GM21737 (cell line): Measurements from ENCODE around the gene FGFR4.
A peak's percentile ranks its signal among the peaks of the same experiment; 100 is the strongest.
"Not testable (repeated sequence)": the region's sequence is repeated elsewhere in the genome, so short reads cannot be mapped to it uniquely, and the experiment has no call there.

Source experiments
- ATAC-seq: cut with Tn5 transposase; IDR thresholded peaks from one replicate; pipeline ENCODE4 v1.9.1; 2021; ENCODE audit warnings: mild to moderate bottlenecking, moderate library complexity; ENCODE audit not compliant: unreplicated experiment

The FGFR4 gene

DNA sequence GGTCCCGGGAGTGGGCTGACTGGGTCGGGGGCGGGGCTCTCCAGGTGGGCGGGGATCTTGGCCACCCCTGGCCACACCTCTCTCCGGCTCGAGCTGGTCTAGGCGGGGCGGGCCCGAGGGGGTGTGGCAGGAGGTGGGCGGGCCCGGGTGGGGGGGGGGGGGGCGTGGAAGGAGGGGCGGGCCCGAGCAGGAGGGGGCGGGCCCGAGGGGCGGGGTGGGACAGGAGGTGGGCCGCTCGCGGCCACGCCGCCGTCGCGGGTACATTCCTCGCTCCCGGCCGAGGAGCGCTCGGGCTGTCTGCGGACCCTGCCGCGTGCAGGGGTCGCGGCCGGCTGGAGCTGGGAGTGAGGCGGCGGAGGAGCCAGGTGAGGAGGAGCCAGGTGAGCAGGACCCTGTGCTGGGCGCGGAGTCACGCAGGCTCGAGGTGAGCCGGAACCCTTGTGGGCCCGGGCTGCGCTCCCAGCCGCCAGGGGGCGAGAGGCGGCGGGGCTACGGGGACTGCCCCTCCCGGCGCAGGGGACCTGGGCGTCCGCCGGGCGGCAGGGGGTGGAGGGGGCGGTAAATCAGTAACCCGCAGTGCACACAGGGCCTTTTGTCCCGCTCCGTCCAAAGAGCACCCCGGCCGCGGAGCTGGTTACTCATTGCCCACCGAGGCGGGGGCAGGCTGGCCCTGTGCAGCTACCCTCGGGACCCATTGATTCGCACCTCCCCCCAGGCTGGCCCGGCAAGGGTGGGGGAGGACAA lies at the start of gene FGFR4:
Gene FGFR4, plus strand, starts transcription at position 262 of the 744 bp plus-strand sequence. CDS start 2,688 bp downstream, outside the sequence.
- peak; percentile 56 for ATAC-seq

DNA sequence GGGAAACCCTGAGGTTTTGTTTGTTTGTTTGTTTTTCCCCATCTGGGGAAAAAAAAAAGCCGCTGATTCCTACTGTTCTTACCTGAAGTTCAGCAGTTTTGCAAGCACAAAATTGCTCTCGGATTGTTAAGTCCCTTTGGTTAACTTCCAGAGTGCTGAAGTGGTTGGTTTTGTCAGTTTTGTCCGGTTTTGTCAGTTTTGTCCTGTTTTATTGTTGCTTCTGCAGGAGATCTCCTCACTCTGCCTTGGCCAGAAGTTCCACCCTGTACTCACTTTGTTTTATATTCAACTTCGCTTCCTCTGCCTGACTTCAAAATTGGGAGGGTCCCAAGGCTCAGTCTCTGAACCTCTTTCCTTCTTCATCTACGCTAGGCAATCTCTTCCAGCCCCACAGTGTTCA lies 49.8 kb upstream of the FGFR4 start:
- ATAC-seq: no peak

DNA sequence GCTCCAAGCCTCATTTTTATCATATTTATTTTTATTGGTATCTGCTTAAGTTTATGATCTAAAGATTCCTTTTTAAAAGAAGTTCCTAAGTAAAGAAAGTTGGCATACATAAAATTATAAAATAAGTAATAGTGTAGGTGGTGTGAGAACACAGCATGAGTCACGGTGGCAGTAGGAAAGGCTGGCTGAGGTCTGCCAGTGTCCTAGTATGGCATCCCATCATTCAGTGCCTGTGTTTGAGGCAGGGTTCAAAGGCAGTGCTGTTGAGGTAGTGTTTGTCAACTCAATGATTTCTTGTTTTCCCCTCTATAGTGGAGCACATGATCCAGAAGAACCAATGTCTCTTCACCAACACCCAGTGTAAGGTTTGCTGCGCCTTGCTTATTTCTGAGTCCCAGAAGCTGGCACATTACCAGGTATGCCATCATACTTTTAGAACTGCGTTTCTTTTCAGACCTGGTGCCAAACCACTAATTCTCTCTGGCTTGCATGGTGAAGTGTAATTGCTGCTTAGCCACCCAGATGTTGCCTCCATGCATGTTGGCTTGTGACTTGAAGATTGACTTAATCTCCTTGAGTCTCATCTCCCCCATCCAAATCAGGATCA lies 45.8 kb upstream of the FGFR4 start:
- ATAC-seq: no peak

DNA sequence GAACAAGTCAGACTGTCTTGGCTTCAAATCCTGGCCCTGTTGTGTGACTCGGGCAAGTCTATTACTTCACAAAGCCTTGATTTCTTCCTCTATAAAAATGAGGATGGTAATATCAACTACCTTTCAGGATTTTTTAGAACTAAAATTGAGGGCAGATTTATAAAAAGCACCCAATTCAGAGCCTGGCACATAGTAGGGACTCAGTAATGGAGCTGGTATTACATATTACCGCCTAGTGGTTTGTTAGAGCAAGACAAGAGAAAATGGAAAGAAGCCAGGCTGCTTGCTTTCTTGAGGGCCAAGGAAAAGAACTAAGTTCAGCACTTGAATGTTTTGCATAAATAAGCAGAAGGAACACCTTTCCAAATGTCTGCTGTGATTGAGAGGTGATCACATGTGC lies 44.8 kb upstream of the FGFR4 start:
- no peak for ATAC-seq

DNA sequence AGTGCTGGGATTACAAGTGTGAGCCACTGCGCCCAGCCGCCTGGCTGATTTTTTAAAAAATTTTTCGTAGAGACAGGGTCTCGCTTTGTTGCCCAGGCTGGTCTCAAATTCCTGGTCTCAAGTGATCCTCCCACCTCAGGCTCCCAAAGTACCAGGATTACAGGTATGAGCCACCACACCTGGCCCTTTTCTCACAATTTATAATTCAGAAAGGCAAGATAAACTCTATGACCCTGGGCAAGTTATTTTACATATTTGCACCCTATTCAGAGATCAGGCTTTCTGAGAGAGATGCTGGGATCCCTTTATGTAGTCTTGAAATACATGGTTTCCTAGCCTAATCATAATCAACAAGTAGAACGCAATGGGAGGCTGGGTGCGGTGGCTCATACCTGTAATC lies 43.6 kb upstream of the FGFR4 start:
- no peak for ATAC-seq

DNA sequence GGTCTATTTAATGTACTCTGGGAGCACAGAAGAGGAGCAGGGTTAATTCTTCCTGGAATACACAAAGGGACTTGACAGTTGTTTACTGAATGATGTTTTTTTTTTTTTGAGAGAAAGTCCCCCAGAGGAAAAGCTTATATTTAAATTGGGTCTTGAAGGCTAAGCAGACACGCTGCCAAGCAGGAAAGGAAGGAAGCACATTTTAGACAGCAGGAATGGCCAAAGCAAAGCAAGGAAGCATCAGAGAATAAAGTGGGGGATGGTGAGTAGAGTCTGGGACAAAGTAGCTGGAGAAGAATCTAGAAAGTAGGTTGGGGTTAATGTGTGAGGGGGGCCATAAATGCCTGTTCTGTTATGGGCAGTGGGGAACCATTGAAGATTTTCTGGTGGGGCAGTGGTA lies 42.8 kb upstream of the FGFR4 start:
- ATAC-seq: no peak

DNA sequence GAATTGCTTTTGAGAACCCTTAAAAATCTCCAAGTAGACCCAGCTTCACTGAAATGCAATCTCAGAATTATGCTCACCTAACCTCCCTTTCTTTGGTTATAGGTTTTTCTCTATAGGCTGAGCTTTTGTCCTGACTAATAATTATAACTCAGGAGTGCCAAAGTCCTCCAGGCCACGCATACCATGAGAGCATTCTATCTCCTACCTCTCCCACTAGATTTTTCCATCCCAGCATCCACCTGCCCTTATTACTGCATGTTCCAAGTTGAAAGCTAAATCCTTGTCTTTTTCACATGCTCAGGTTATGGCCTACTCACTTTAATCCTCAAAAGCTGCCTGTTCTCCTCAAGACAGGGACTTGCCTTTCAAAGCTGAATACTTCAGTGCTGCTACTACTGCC lies 42.1 kb upstream of the FGFR4 start:
- no peak for ATAC-seq

DNA sequence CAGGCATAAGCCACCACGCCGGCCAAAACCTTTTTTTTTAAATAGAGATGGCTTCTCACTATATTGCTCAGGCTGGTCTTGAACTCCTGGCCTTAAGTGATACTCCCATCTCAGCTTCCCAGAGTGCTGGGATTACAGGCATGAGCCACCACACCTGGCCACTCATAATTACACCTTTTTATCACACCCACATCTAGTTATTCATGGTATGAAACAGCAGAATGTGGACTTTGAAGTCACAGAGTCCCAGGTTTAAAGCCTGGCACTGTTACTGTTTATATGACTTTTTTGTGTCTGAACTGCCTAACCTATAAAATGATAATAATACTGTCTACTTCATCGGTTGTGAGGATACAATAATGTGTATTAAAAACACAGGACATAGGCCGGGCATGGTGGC lies 41.1 kb upstream of the FGFR4 start:
- ATAC-seq: no peak

DNA sequence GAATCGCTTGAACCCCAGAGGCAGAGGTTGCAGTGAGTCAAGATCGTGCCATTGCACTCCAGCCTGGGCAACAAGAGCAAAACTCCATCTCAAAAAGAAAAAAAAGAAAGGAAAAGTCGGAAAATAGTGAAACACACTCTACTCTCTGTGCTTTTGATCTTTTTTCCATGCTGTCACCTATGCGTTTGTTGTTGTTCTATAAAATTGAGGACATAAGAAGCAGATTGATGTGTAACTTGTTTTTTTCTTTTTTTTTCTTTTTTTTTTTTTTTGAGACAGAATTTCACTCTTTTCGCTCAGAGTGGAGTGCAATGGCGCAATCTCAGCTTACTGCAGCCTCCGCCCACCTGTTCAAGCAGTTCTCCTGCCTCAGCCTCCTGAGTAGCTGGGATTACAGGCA lies 38.2 kb upstream of the FGFR4 start:
- not testable (repeated sequence) for ATAC-seq

DNA sequence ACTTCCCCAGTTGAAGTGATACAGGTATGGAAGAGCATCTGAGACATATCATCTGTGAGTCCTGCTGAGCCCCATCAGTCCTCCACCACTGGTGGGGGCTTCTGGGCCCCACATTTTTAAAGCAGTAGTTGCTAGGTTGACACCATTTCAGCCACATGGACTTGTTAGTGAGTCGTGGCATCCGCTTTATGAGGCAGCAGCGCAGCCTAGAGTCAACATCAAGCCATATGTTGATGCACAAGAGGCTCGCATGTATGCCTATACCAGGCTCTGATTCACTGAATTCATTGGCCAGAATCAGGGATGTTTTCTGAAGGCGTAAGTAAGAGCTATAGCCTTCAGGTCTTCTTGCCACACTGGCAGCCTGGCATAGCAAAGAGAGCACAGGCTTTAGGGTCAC lies 37.4 kb upstream of the FGFR4 start:
- ATAC-seq: no peak

DNA sequence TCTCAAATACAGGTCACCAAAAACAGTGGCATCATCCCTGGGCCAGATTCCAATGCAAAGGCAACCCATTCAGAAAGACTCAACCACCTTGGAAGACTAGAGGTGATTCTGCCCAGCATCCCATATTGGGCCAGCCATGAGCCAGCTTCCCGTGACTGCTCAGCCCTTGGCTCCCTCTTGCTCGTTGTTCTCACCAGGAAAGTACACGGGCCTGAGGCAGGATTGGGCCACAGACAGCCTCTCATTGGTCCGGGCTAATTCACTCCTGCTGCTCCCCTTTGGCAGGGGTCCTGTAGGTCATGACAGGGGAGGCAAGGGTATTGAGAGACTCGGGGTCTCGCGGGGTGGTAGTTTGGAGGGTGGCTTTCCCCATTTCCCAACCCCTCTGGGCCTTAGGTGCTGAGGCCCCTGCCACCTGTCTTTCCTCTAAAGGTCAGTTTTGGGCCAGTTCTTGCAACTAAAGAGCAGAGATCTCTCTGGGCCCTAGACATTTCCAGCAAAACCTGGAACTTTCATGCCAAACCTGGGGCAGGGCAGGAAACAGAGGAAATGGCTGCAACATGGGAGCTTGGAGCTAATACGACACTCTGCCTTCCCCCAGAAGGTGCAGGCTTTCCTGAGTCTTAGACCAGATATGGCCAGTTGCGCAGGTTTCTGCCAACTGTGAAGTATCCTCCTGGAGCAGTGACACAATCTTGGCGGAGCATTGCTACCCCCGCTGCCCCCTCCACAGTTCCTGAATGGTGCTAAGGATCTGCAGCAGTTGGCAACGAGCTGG lies 22.0 kb upstream of the FGFR4 start:
- no peak for ATAC-seq

DNA sequence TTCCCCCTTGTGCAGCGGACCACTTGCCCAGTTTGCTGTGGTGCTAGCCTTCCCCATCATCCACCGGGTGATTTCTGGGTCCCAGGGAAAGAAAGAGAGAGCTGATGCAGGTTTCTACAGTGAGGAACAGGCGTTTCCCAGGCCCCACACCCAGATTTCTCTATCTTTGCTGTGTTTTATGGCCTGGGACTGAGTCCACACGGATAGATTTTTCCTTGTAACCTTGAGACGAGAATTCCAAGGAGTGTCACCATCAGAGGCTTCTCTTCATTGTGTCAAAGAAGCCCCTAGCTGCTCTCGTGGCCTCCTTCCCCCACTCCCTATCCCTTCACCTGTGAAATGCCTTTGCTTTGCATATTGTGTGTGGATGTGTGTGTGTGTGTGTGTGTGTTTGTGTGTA lies 21.2 kb upstream of the FGFR4 start:
- no peak for ATAC-seq

DNA sequence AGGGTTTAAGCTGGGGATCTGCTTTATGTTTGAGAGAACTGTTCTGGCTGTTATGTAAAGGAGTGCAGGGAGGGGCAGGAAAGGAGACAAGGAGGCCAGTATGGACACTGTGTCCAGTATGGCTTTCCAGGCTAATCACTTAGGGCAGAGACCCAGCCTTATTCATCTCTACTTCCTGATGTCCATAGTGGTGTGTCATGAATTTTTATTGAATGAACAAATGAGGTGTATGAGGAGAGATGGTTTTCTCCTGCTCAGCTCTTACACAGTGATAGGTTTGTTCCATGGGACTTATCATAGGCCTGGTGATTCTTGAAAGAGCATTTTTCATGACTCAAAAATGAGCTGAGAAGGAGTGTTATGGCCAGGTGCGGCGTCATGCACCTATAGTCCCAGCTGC lies 20.5 kb upstream of the FGFR4 start:
- ATAC-seq: no peak

DNA sequence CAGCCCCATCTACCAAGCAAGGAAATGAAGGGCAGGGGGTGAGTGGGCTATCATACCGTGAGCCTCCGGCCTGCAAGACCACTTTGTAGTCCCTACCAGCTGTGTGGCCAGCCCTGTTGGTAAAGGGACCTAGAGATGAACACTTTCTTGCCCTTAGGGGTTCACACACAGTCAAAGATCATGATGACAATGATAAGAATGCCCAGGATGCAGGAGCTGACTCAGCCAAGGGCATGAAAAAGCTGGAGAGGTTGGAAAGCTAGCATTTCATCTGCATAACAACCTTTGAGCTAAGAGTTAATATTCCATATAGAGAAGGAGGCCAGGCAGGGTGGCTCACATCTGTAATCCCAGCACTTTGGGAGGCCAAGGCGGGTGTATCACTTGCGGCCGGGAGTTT lies 19.2 kb upstream of the FGFR4 start:
- no peak for ATAC-seq

DNA sequence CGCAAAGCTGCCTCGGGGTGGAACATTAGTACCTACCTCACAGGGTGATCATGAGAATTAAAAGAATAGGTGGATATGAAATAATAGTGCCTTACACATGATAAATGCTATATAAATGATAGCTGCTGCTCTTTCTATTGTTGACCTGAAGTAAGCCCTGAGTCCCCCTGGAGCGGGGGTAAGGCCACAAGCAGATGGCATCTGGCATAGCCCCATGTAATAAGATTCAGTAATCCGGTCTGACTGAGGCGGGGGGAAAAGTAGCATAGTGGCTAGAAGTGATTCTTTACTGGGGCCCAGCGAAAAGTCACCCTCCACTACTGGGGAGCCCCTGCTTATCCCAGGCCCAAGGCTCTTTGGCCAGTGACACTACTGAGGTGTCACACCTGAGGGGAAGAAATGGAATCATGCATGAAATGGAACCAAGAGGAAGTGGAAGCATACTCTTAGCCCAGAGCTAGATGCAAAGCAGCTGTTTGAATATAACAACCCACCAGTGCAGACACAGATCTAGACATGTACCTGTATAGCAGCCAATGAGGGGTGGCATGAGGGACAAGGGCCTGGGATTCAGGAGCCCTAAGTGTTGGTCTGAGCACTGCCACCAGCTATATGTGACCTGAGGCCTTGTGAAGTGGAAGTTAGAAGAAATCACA lies 16.1 kb upstream of the FGFR4 start:
- no peak for ATAC-seq

DNA sequence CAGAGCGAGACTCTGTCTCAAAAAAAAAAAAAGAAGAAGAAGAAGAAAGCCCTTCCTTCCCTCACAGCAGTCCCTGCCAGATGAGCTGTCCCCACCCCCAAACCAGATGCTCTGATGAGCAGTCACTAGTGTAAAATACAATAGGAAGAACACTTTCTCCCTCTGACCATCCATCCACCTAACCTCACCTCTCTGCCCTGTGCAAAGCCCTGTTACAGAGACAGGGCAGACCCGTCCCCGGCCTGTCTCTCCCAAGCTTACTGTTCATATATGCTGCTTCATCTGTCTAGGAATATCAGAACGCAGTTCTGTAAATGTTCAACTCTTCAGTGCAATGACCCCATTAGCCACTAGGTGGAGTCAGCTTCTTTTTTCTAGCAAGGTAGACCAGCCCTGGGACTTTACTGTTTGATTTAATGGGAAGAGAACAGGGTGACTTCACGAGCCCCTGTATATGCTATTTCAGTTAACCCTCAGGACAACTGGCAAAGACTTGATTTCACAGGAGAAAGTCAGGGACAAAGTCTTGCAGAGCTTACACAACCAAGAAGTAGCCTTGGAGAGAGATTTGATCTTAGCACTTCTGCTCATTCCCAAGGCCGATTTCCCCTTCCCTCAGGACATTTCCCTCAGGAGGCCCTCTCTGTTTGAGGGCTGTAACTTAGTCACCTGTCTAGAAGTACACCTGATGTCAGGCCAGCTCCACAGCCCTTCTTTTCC lies 14.9 kb upstream of the FGFR4 start:
- peak; percentile 63 for ATAC-seq

DNA sequence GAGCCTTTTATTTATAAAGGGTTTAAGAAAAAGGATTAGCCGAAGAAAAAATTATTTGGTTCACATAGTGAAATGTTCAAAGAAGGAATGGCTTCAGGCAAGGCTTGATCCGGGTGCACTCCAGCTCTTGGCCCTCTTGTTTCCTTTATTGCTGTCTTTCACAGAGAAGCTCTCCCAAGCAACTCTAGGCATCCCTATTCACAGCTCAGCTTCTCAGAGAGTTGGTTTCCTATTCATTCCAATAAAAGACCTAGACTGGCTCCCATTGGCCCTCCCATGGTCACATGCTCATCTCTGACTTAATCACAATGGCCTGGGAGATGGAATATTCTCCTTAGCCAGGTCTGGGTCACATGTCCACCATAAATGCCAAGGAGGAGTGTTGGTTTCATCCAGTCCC lies 9.4 kb upstream of the FGFR4 start:
- ATAC-seq: no peak

DNA sequence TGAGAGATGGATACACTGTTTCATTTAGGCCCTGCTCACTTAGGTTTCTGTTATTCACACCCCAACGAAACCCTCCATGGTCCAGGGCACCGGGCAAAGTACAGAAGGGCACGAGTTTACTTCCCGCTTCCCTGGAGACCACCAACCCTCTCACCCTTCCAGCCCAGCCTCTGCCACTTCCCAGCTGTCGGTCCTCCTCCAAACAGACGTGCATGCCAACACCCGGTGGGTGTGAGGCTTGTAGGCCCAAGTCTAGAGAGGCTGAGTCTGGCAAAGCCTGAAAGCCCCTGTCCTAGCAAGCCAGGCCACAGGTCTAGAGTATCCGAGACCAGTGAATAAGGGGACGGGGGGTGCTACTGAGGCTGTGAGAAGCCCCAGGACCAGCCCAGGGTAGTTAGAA lies 7.1 kb upstream of the FGFR4 start:
- ATAC-seq: no peak

DNA sequence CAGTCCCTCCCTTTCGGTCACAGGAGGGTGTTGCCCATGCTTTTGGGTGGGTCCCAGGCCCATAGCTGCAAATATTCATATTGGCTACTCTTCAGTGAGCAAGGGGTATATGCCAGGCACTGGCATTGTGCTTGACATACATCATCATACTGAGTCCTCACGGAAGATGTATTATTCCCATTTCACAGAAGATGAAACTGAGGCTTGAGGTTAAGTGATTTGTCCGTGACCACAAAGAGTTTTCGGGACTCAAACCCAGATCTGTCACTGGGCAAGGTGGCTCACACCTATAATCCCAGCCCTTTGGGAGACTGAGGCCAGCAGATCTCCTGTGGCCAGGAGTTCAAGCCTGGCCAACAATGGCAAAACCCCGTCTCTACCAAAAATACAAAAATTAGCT lies 6.5 kb upstream of the FGFR4 start:
- ATAC-seq: no peak

DNA sequence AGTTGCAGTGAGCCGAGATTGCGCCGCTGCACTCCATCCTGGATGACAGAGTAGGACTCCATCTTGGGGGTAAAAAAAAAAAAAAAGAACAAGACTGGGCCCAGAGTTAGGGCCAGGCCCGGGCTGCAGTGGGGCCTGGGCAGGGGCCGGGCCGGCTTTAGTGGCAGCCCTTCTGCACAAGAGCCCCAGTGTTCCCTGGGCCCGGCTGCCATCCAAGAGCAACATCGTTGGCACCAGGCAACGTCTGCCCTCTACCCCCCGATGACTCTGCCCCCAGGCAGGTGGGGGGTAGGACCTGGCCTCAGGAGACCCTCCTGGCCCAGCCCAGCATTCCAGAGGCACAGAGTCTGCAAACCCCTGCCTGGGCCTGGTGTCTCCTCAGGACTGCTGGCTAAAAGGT lies 4.9 kb upstream of the FGFR4 start:
- ATAC-seq: no peak

DNA sequence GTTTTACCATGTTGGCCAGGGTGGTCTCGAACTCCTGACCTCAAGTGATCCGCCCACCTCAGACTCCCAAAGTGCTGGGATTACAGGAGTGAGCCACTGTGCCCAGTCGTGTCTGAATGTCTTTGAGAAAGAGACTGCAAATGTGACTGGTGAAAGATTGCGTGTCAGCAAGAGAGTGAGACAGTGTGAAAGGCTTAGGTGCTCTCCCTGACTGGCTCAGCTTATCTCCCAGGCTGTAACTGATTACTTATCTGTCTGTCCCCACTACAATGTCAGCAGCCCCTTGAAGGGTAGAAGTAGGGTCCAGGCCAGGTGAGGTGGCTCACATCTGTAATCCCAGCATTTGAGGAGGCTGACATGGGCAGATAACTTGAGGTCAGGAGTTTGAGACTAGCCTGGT lies 3.4 kb upstream of the FGFR4 start:
- ATAC-seq: no peak
